Measurements from ENCODE around the gene KLHL29. TPM values are rescaled to one million over a fixed set of nuclear protein-coding genes. Genes with fewer than 3 reads are reported as not detected.

The KLHL29 gene
- total and polyA plus RNA-seq, 10 of the 15 experiments (the other 5 are each of a cell fraction or from before 2014, with no cell fraction given) = 1.4 to 19.5 (median 6.1) TPM

DNA sequence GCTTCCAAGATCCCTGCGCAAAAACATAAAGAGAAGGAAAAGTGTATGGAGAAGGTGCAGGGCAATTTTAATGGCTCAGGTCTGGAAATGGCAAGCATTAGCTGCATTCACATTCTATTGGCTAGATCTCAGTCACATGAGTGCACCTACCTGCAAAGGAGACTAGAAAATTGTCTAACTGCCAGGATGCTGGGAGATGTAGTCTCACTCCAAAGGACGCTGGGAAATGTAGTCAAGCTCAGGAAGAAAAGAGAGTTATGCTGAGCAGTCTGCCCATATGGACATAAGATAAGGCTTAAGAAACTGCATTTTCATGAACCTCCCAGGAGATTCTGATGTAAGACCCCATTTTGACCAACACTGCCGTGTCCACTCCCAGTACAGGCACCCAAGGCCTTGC lies 9.5 kb upstream of the KLHL29 start (continued):
- TF ChIP-seq, protein P1, sequence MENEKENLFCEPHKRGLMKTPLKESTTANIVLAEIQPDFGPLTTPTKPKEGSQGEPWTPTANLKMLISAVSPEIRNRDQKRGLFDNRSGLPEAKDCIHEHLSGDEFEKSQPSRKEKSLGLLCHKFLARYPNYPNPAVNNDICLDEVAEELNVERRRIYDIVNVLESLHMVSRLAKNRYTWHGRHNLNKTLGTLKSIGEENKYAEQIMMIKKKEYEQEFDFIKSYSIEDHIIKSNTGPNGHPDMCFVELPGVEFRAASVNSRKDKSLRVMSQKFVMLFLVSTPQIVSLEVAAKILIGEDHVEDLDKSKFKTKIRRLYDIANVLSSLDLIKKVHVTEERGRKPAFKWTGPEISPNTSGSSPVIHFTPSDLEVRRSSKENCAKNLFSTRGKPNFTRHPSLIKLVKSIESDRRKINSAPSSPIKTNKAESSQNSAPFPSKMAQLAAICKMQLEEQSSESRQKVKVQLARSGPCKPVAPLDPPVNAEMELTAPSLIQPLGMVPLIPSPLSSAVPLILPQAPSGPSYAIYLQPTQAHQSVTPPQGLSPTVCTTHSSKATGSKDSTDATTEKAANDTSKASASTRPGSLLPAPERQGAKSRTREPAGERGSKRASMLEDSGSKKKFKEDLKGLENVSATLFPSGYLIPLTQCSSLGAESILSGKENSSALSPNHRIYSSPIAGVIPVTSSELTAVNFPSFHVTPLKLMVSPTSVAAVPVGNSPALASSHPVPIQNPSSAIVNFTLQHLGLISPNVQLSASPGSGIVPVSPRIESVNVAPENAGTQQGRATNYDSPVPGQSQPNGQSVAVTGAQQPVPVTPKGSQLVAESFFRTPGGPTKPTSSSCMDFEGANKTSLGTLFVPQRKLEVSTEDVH (IDR thresholded peaks at IDR 0.05; ENCODE audit: low read depth, partially characterized antibody) = no peak
- TF ChIP-seq, protein P2, sequence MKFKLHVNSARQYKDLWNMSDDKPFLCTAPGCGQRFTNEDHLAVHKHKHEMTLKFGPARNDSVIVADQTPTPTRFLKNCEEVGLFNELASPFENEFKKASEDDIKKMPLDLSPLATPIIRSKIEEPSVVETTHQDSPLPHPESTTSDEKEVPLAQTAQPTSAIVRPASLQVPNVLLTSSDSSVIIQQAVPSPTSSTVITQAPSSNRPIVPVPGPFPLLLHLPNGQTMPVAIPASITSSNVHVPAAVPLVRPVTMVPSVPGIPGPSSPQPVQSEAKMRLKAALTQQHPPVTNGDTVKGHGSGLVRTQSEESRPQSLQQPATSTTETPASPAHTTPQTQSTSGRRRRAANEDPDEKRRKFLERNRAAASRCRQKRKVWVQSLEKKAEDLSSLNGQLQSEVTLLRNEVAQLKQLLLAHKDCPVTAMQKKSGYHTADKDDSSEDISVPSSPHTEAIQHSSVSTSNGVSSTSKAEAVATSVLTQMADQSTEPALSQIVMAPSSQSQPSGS (IDR thresholded peaks at IDR 0.05; ENCODE audit: low read length) = no peak
- TF ChIP-seq, protein P3, sequence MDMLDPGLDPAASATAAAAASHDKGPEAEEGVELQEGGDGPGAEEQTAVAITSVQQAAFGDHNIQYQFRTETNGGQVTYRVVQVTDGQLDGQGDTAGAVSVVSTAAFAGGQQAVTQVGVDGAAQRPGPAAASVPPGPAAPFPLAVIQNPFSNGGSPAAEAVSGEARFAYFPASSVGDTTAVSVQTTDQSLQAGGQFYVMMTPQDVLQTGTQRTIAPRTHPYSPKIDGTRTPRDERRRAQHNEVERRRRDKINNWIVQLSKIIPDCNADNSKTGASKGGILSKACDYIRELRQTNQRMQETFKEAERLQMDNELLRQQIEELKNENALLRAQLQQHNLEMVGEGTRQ (IDR thresholded peaks at IDR 0.05; ENCODE audit: borderline replicate concordance, low read depth, low read length) = peak; percentile 12; the same call in 1 of the 2 replicates
- TF ChIP-seq NR2C2 (IDR thresholded peaks at IDR 0.05; ENCODE audit: borderline replicate concordance, control insufficient read depth, insufficient read length, low read depth) (no peak), RB1 (IDR thresholded peaks at IDR 0.05; ENCODE audit: borderline replicate concordance) (no peak), EGR1 (IDR thresholded peaks at IDR 0.05; ENCODE audit: borderline replicate concordance in 1 of 2, low read depth in 2 of 2, low read length in 2 of 2) (no peak), SUPT20H (IDR thresholded peaks at IDR 0.05; ENCODE audit: borderline replicate concordance, control insufficient read depth, low read depth, low read length) (no peak), HDAC2 (IDR thresholded peaks at IDR 0.05) (no peak), TCF3 (IDR thresholded peaks at IDR 0.05; ENCODE audit: borderline replicate concordance, insufficient read depth, low read depth, low read length) (no peak), ZZZ3 (IDR thresholded peaks at IDR 0.05; ENCODE audit: control insufficient read depth, insufficient read length, low read depth) (no peak), SREBF2 (IDR thresholded peaks at IDR 0.05; ENCODE audit: low read length) (no peak), CREM (IDR thresholded peaks at IDR 0.05; ENCODE audit: low read depth) (peak; percentile 52; the same call in 1 of the 2 replicates), YY1 (IDR thresholded peaks at IDR 0.05; ENCODE audit: low read depth, low read length) (no peak), MYB (IDR thresholded peaks at IDR 0.05; ENCODE audit: borderline replicate concordance, low read depth, low read length) (no peak), FOS (IDR thresholded peaks at IDR 0.05; ENCODE audit: borderline replicate concordance, extremely low read depth, insufficient read length) (peak; percentile 3)
- TF ChIP-seq, protein P4, sequence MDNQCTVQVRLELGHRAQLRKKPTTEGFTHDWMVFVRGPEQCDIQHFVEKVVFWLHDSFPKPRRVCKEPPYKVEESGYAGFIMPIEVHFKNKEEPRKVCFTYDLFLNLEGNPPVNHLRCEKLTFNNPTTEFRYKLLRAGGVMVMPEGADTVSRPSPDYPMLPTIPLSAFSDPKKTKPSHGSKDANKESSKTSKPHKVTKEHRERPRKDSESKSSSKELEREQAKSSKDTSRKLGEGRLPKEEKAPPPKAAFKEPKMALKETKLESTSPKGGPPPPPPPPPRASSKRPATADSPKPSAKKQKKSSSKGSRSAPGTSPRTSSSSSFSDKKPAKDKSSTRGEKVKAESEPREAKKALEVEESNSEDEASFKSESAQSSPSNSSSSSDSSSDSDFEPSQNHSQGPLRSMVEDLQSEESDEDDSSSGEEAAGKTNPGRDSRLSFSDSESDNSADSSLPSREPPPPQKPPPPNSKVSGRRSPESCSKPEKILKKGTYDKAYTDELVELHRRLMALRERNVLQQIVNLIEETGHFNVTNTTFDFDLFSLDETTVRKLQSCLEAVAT (IDR thresholded peaks at IDR 0.05) = no peak
- TF ChIP-seq, protein P5, sequence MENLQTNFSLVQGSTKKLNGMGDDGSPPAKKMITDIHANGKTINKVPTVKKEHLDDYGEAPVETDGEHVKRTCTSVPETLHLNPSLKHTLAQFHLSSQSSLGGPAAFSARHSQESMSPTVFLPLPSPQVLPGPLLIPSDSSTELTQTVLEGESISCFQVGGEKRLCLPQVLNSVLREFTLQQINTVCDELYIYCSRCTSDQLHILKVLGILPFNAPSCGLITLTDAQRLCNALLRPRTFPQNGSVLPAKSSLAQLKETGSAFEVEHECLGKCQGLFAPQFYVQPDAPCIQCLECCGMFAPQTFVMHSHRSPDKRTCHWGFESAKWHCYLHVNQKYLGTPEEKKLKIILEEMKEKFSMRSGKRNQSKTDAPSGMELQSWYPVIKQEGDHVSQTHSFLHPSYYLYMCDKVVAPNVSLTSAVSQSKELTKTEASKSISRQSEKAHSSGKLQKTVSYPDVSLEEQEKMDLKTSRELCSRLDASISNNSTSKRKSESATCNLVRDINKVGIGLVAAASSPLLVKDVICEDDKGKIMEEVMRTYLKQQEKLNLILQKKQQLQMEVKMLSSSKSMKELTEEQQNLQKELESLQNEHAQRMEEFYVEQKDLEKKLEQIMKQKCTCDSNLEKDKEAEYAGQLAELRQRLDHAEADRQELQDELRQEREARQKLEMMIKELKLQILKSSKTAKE (IDR thresholded peaks at IDR 0.05; ENCODE audit: low read depth, poor library complexity, severe bottlenecking) = no peak
- TF ChIP-seq, protein P6, sequence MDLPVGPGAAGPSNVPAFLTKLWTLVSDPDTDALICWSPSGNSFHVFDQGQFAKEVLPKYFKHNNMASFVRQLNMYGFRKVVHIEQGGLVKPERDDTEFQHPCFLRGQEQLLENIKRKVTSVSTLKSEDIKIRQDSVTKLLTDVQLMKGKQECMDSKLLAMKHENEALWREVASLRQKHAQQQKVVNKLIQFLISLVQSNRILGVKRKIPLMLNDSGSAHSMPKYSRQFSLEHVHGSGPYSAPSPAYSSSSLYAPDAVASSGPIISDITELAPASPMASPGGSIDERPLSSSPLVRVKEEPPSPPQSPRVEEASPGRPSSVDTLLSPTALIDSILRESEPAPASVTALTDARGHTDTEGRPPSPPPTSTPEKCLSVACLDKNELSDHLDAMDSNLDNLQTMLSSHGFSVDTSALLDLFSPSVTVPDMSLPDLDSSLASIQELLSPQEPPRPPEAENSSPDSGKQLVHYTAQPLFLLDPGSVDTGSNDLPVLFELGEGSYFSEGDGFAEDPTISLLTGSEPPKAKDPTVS (IDR thresholded peaks at IDR 0.05; ENCODE audit: low read depth, low read length) = no peak
- TF ChIP-seq, protein P7, sequence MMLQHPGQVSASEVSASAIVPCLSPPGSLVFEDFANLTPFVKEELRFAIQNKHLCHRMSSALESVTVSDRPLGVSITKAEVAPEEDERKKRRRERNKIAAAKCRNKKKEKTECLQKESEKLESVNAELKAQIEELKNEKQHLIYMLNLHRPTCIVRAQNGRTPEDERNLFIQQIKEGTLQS (IDR thresholded peaks at IDR 0.05; ENCODE audit: borderline replicate concordance, extremely low read depth, low read depth, low read length) = peak; percentile 33; the same call in 1 of the 2 replicates
